Lower lobe of right lung (tissue), 2 donors: ENCODE data around the gene PSMA6. TPM values are rescaled to one million over a fixed set of nuclear protein-coding genes. Genes with fewer than 3 reads are reported as not detected.

Experiments used
- ATAC-seq, 2 donors: fragments of 200-7000 bp; cut with Tn5 transposase; one replicate each; pipeline ENCODE4 v1.9.1; 2020 to 2022; ENCODE audit warnings: mild to moderate bottlenecking in 2 of 2, moderate library complexity in 2 of 2
- DNase-seq: peaks from one replicate; pipeline ENCODE4 v3.0.0-alpha.2; 2020
- H3K27ac ChIP-seq: fragments of 200-600 bp; one replicate; pipeline ENCODE4 v1.8.0; 2022
- H3K27me3 ChIP-seq: fragments of 200-600 bp; one replicate; pipeline ENCODE4 v1.8.0; 2022; ENCODE audit warnings: low read depth
- H3K36me3 ChIP-seq: fragments of 200-600 bp; one replicate; pipeline ENCODE4 v1.8.0; 2022; ENCODE audit warnings: mild to moderate bottlenecking
- H3K4me1 ChIP-seq: fragments of 200-600 bp; one replicate; pipeline ENCODE4 v1.8.0; 2022
- H3K4me3 ChIP-seq: fragments of 200-600 bp; one replicate; pipeline ENCODE4 v1.8.0; 2022; ENCODE audit warnings: mild to moderate bottlenecking
- H3K9me3 ChIP-seq: fragments of 200-600 bp; one replicate; pipeline ENCODE4 v1.8.0; 2022
- intact Hi-C: fragments of 100-400 bp; cut with DNase I; formaldehyde crosslinking; loops from one replicate; pipeline ENCODE4 v1.11.0; 2022
- total RNA-seq: library from RNA; stranded (reverse); fragmentation: NEBNext Ultra II Directional; extraction: Animal tissue kit (Norgen Biotek cat#: 25700); gene quantifications from one replicate; pipeline ENCODE4 v1.2.1, GENCODE V29; 2021
- TF ChIP-seq, protein P1 (sequence below): fragments of 200-600 bp; IDR thresholded peaks from one replicate; pipeline ENCODE4 v1.8.0; 2022; ENCODE audit warnings: antibody characterized with exemption, mild to moderate bottlenecking
- donor health status: DM: no; HTN: yes; CAD: no; lungs with severe emphysema.

PSMA6 gene
- total RNA-seq, 1 donor from 2014 or later, result 159 TPM

DNA sequence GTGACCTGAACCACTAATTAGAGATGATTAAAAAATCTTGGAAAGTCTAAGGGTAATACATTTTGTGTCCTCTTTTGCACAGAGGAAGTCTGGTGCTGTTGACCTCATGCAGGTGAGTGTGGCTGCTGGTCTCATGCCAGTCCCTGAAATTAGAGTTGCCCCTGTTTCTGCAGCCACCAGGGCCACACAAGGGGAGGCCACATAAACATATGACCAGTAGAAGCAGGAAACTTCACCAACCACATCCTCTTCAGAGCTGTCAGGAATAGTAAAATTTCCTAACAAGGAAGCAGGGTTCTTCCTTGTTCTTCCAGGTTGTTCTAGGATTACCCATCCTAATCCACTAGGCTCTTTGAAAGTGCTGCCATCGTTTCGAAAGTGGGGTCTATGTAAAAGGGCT lies 28.3 kb downstream of the PSMA6 start:
- H3K27me3 ChIP-seq, result no peaks in the 10 kb centered on the region
- no peaks in the 10 kb centered on the region for H3K9me3 ChIP-seq
- TF ChIP-seq, protein P1, sequence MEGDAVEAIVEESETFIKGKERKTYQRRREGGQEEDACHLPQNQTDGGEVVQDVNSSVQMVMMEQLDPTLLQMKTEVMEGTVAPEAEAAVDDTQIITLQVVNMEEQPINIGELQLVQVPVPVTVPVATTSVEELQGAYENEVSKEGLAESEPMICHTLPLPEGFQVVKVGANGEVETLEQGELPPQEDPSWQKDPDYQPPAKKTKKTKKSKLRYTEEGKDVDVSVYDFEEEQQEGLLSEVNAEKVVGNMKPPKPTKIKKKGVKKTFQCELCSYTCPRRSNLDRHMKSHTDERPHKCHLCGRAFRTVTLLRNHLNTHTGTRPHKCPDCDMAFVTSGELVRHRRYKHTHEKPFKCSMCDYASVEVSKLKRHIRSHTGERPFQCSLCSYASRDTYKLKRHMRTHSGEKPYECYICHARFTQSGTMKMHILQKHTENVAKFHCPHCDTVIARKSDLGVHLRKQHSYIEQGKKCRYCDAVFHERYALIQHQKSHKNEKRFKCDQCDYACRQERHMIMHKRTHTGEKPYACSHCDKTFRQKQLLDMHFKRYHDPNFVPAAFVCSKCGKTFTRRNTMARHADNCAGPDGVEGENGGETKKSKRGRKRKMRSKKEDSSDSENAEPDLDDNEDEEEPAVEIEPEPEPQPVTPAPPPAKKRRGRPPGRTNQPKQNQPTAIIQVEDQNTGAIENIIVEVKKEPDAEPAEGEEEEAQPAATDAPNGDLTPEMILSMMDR, result no peak
- no peak for DNase-seq
- no peak overlapping the region for H3K4me3 ChIP-seq
- H3K27ac ChIP-seq, result no peak overlapping the region
- intact Hi-C loops, result no loop called here
- H3K36me3 ChIP-seq, result peaks cover 37% of the 10 kb centered on the region
- H3K4me1 ChIP-seq, result peaks cover 12% of the 10 kb centered on the region
- no peak for ATAC-seq

- intact Hi-C loops, result no loop called here
- no peaks in the 10 kb centered on the region for H3K36me3 ChIP-seq
- H3K27ac ChIP-seq, result no peak overlapping the region
- H3K27me3 ChIP-seq, result no peaks in the 10 kb centered on the region
- H3K4me1 ChIP-seq, result peaks cover 2% of the 10 kb centered on the region
- TF ChIP-seq, protein P1, result no peak
- ATAC-seq (no peak), DNase-seq (no peak)
- H3K9me3 ChIP-seq, result no peaks in the 10 kb centered on the region
- no peak overlapping the region for H3K4me3 ChIP-seq
Measured at GRCh38 chr14:35326375-35326774, 34.2 kb downstream of the PSMA6 start.

DNA sequence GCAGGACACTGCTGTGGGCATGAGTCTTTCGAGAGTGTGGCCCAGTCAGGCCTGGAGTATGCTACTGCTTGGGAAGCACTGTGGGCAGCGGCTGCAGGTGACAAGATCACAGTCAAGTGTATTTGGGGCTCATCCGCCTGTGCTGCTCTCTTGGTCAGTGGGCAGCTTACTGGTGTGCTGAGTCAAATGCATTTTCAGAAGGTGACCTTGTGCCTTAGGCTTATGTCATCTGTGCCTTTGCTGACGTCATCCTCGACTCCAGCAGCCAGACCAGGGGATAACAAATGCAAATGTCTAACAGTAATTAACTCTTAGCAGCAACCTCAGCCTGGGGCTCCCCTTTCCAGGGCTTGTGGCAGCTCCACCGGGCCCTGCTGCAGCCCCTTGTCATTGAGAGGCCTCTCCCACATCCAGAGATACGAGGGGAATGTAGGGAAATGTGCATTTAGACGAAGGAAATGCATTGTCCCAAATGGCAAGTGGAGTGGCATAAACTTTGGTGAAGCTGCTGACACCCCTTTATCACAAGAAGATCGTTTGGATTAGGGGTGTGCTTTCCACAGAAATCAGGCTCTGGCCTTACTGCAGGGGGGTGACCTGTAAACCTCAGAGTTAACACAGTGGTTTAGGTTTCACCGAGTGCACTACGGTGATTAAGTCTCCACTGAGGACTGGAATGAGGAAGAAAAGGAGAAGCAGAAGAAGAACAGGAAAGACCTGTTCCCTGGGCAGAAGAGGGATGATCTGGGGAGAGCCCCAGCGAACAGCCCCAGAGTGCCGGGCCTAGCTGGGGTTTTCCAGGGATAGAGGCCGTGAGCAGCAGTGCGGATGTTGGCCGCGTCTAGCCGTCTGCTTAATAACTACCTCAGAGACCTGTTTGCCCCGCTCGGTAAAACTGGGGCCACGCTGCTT lies 39.7 kb downstream of the PSMA6 start:
- Histone ChIP-seq H3K4me1 (peaks cover 56% of the 10 kb centered on the region), H3K4me3 (no peak overlapping the region), H3K27ac (peak overlapping the region; percentile 92), H3K9me3 (no peaks in the 10 kb centered on the region), H3K36me3 (no peaks in the 10 kb centered on the region), H3K27me3 (no peaks in the 10 kb centered on the region)
- intact Hi-C loops, result no loop called here
- peak; percentile 61 to 66 for ATAC-seq
- DNase-seq, result peak; percentile 81
- TF ChIP-seq, protein P1, result no peak

GRCh38 chr14:35332517-35333263 lies 40.5 kb downstream of the PSMA6 start:
- Histone ChIP-seq H3K4me1 (peaks cover 65% of the 10 kb centered on the region), H3K27ac (peak overlapping the region; percentile 92), H3K9me3 (no peaks in the 10 kb centered on the region), H3K27me3 (no peaks in the 10 kb centered on the region), H3K4me3 (no peak overlapping the region), H3K36me3 (no peaks in the 10 kb centered on the region)
- TF ChIP-seq, protein P1, result no peak
- ATAC-seq (no peak), DNase-seq (no peak)
- intact Hi-C loops, result no loop called here

DNA sequence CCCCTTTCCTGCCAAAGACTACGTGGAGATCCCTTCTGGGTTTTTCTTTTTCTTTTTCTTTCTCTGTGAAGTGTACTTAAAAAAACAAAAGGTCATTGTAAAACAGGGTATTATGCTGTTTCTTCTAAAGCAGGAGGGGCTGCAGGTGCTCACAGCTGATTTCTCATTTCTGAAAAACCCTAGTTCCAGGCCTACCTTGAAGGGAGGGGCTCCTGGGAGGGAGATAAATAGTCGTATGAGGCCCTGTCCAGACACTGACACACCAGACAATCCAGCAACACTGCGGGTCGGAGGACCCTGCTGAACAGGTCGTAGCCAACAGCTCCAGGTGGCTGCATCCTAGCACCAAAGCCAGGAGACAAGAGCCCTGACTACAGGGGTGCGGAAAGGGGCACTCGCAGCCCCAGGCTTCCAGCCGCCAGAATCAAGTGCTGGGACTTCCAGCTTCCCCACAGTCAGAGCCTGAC lies 41.1 kb downstream of the PSMA6 start:
- peaks cover 71% of the 10 kb centered on the region for H3K4me1 ChIP-seq
- DNase-seq, result no peak

More for the DNA sequence above, 41.1 kb downstream of the PSMA6 start:
- Histone ChIP-seq H3K27ac (peak overlapping the region; percentile 92), H3K9me3 (no peaks in the 10 kb centered on the region), H3K27me3 (no peaks in the 10 kb centered on the region), H3K4me3 (no peak overlapping the region), H3K36me3 (no peaks in the 10 kb centered on the region)
- no peak for ATAC-seq
- intact Hi-C loops, result no loop called here
- TF ChIP-seq, protein P1, result no peak
